ENCODE data around the gene ST6GALNAC1. TPM values are rescaled to one million over a fixed set of nuclear protein-coding genes. Genes with fewer than 3 reads are reported as not detected.

ST6GALNAC1 gene
- total and polyA plus RNA-seq, 2 donors (not counting 3 experiments of a cell fraction or from before 2014, with no cell fraction given) = 0.19 to 0.55 TPM

DNA sequence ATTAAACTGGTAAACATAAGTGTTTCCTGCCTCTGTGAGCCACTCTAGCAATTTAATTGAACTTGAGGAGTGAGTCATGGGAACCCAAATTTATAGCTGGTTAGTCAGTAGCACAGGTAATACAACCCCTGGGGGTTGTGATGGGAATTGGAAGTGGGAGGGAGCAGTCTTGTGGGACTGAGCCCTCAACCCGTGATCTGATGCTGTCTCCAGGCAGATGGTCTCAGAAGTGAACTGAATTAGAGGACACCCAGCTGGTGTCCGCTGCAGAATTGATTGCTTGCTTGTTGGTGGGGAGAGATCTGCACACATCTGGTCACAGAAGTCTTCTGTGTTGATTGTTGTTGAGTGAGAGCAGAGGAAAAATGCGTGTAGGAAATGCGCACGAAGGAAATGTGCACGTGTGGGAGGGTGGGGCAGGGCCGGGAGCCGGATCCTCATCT, 50.2 kb downstream of the ST6GALNAC1 start:
- CTCF ChIA-PET = interaction anchor here (1.2 to 4.4 kb wide), 2 partner anchors 31 kb away, joined by 3 to 13 read pairs; no protein-coding TSS in a partner anchor
- H2AFZ ChIP-seq (ENCODE audit: low read depth, low read length) = no peak overlapping the region
- H3K4me1 ChIP-seq (ENCODE audit: control insufficient read depth, extremely low read depth, insufficient read depth, low read length) = no peaks in the 10 kb centered on the region
- POLR2A ChIA-PET = interaction anchor here (0.6 kb wide), 1 partner anchor 1179 kb away, joined by 4 read pairs; no protein-coding TSS in a partner anchor
- H4K20me1 ChIP-seq (replicated peaks; ENCODE audit: control insufficient read depth, extremely low read depth, insufficient read depth, low read length) = no peaks in the 10 kb centered on the region
- intact Hi-C loops (cut with micrococcal nuclease) (no loop called here), dilution Hi-C loops (cut with MboI; ENCODE audit: extremely low pct_ligation_motif_present, low sequenced_read_pairs) (no loop called here)
- H3K9me1 ChIP-seq (replicated peaks; ENCODE audit: control insufficient read depth, extremely low read depth, insufficient read depth, low read length) = no peaks in the 10 kb centered on the region
- no peaks in the 10 kb centered on the region for H3K9me3 ChIP-seq (replicated peaks; ENCODE audit: control insufficient read depth, insufficient read depth, low read length)
- TF ChIP-seq FOS (IDR thresholded peaks at IDR 0.05; ENCODE audit: borderline replicate concordance, insufficient read depth, low read length) = no peak
- TF ChIP-seq GATA2 (IDR thresholded peaks at IDR 0.05; ENCODE audit: insufficient read depth, insufficient read length, low read depth, low read length) = no peak
- TF ChIP-seq EZH2 (IDR thresholded peaks at IDR 0.05; ENCODE audit: borderline replicate concordance, low read depth, low read length, severe bottlenecking) = no peak
- TF ChIP-seq, protein P1, sequence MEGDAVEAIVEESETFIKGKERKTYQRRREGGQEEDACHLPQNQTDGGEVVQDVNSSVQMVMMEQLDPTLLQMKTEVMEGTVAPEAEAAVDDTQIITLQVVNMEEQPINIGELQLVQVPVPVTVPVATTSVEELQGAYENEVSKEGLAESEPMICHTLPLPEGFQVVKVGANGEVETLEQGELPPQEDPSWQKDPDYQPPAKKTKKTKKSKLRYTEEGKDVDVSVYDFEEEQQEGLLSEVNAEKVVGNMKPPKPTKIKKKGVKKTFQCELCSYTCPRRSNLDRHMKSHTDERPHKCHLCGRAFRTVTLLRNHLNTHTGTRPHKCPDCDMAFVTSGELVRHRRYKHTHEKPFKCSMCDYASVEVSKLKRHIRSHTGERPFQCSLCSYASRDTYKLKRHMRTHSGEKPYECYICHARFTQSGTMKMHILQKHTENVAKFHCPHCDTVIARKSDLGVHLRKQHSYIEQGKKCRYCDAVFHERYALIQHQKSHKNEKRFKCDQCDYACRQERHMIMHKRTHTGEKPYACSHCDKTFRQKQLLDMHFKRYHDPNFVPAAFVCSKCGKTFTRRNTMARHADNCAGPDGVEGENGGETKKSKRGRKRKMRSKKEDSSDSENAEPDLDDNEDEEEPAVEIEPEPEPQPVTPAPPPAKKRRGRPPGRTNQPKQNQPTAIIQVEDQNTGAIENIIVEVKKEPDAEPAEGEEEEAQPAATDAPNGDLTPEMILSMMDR (IDR thresholded peaks at IDR 0.05; ENCODE audit: extremely low read depth in 1 of 2, insufficient read depth in 1 of 2, low read depth in 1 of 2, low read length in 2 of 2) = no peak
- TF ChIP-seq POLR2AphosphoS5 (IDR thresholded peaks at IDR 0.05; ENCODE audit: insufficient read depth, low read depth, low read length) = no peak
- no peak for TF ChIP-seq POLR2A (IDR thresholded peaks at IDR 0.05; ENCODE audit: low read depth, low read length)
- TF ChIP-seq, protein P2, sequence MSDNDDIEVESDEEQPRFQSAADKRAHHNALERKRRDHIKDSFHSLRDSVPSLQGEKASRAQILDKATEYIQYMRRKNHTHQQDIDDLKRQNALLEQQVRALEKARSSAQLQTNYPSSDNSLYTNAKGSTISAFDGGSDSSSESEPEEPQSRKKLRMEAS (IDR thresholded peaks at IDR 0.05; ENCODE audit: insufficient read depth, insufficient read length) = no peak
- TF ChIP-seq JUN (IDR thresholded peaks at IDR 0.05; ENCODE audit: borderline replicate concordance, insufficient read depth, insufficient read length, low read depth) = no peak
- TF ChIP-seq MYC (IDR thresholded peaks at IDR 0.05; ENCODE audit: low read depth, low read length) = no peak
- no peak overlapping the region for H3K9ac ChIP-seq (replicated peaks; ENCODE audit: extremely low read depth, insufficient read depth, low read length)
- FAIRE-seq (peak; percentile 63), DNase-seq (ENCODE audit: low read depth, low spot score) (no peak)
- H3K36me3 ChIP-seq (ENCODE audit: control insufficient read depth in 2 of 2, extremely low read depth in 1 of 2, insufficient read depth in 2 of 2, low read length in 2 of 2) = no peaks in the 10 kb centered on the region
- BruUV-seq (replicated peaks) = no TSS peak
- no peak overlapping the region for H3K27ac ChIP-seq (ENCODE audit: insufficient read depth, low read depth, low read length)
- H3K79me2 ChIP-seq (ENCODE audit: control insufficient read depth, insufficient read depth, low read length) = no peaks in the 10 kb centered on the region
- H3K4me2 ChIP-seq (ENCODE audit: insufficient read depth, low read length) = no peak overlapping the region
- no peaks in the 10 kb centered on the region for H3K27me3 ChIP-seq (ENCODE audit: control insufficient read depth in 2 of 2, insufficient read depth in 2 of 2, low read length in 2 of 2)
- no peak overlapping the region for H3K4me3 ChIP-seq (replicated peaks in 1 of 3; ENCODE audit: insufficient read depth in 1 of 3, low read depth in 1 of 3, low read length in 3 of 3)

All from endothelial cell of umbilical vein (primary cell).